Heart right ventricle (tissue), 16 donors: ENCODE results near the gene SNRNP25. TPM values are rescaled to one million over a fixed set of nuclear protein-coding genes. Genes with fewer than 3 reads are reported as not detected.
"Not testable (repeated sequence)": the region's sequence is repeated elsewhere in the genome, so short reads cannot be mapped to it uniquely, and the experiment has no call there.

Source experiments
- ATAC-seq, 8 donors: fragments of 200-7000 bp; cut with Tn5 transposase; one replicate each; pipeline ENCODE4 v1.9.1; 2020; ENCODE audit warnings: mild to moderate bottlenecking in 8 of 8, moderate library complexity in 8 of 8, moderate number of reproducible peaks in 1 of 8
- DNase-seq, 2 donors: peaks; one replicate each; pipeline ENCODE4 v3.0.0-alpha.2; 2020
- H3K27ac ChIP-seq, 10 donors: fragments of 200-600 bp; sonication (generic) in 2 of 10; one replicate each; pipeline versions ENCODE4 v1.5.0 to v1.8.0; 2020 to 2022; ENCODE audit warnings: mild to moderate bottlenecking in 3 of 10
- H3K27me3 ChIP-seq, 7 donors: fragments of 200-600 bp; one replicate each; pipeline ENCODE4 v1.8.0; 2021 to 2022; ENCODE audit warnings: mild to moderate bottlenecking in 2 of 7
- H3K36me3 ChIP-seq, 9 donors: fragments of 200-600 bp; sonication (generic) in 1 of 9; one replicate each; pipeline versions ENCODE4 v1.5.0 to v1.8.0; 2020 to 2022; ENCODE audit warnings: mild to moderate bottlenecking in 2 of 9
- H3K4me1 ChIP-seq, 9 donors: fragments of 200-600 bp; sonication (generic) in 1 of 9; one replicate each; pipeline versions ENCODE4 v1.5.0 to v1.8.0; 2020 to 2022; ENCODE audit warnings: mild to moderate bottlenecking in 4 of 9
- H3K4me3 ChIP-seq, 10 donors: fragments of 200-600 bp; sonication (generic) in 2 of 10; one replicate each; pipeline versions ENCODE4 v1.5.0 to v1.8.0; 2020 to 2022; ENCODE audit warnings: mild to moderate bottlenecking in 7 of 10, moderate library complexity in 2 of 10
- H3K9me3 ChIP-seq, 11 donors: fragments of 200-600 bp in 10 of 11; sonication (generic) in 2 of 11; one replicate each; pipeline versions ENCODE4 v1.5.0 to v1.8.0; 2013 to 2022; ENCODE audit warnings: mild to moderate bottlenecking in 2 of 11, control low read depth in 1 of 11, moderate library complexity in 1 of 11
- WGBS, 2 donors: extraction: QIAGEN DNeasy Blood & Tissue Kit; methylation state at CpG; one replicate each; pipeline ENCODE4 v1.1.7; 2013; ENCODE audit warnings: inconsistent platforms in 1 of 2; 5-methylcytosine and 5-hydroxymethylcytosine counted together
- intact Hi-C, 10 donors: fragments of 100-400 bp; cut with DNase I; formaldehyde crosslinking; loops; one replicate each; pipeline versions ENCODE4 v1.11.1 to v1.14.2; 2022
- long read RNA-seq, 3 donors: library from polyadenylated mRNA; unstranded; transcript quantifications; one replicate each; pipeline ENCODE4 v2.0.0, GENCODE V29; 2020 to 2021
- polyA plus RNA-seq, 2 donors: library from polyadenylated mRNA; stranded (reverse); fragments of 200-250 nt; gene quantifications; one replicate each; pipeline ENCODE4 v1.2.3, GENCODE V29; 2013
- total RNA-seq, 10 donors: library from RNA; stranded (reverse); fragmentation: NEBNext Ultra II Directional in 3 of 10; extraction: Animal tissue kit (Norgen Biotek cat#: 25700) in 3 of 10; gene quantifications; one replicate each; pipeline versions ENCODE4 v1.2.1 to v1.2.4, GENCODE V29; 2021 to 2023
- TF ChIP-seq, protein P1 (sequence below), 9 donors: fragments of 200-600 bp; sonication (generic) in 2 of 9; IDR thresholded peaks; one replicate each; pipeline versions ENCODE4 v1.5.0 to v1.8.0; 2021 to 2022; ENCODE audit warnings: antibody characterized with exemption in 9 of 9, mild to moderate bottlenecking in 5 of 9, moderate library complexity in 1 of 9
- donor health status: Arrhythmogenic right ventricular cardiomyopathy.
- donor health status: ischemic (EF 13 %, LVEDD 7.1; RV severe dilation, severe dysfunction).
- donor health status: healthy with polysubstance abuse.
- donor health status: DM: no; HTN: yes; CAD: no.
- donor health status: DM: no; HTN: no; CAD: no.
- donor health status: ischemic (EF 25% LVEDD 6.9; RV normal size, moderate dysfunction).
- donor health status: ischemic (EF 25% LVEDD 5.7; RV mildly dilated, moderate dysfunction).
- donor health status: healthy.
- donor health status: DM: yes; HTN: yes; CAD: no.
- donor health status: Ischemic cardiomyopathy.
- donor health status: ischemic (EF 35%, LVEDD 5.7; RV mildly dilated, moderate dysfunction).
- donor health status: nonischemic (EF 11% LVEDD 7.7; RV severe dilation, severe dysfunction).
- donor health status: DM: yes; HTN: yes; CAD: no.
- donor health status: PGD.
- donor health status: ischemic (EF 29% LVEDD 5.4; RV normal size, mild dysfunction).
- donor health status: nonischemic (EF 23%, LVEDD 6.1; RV moderate dilation, normal function).

The SNRNP25 gene
- total RNA-seq (10 to 100 TPM; 45.6 to 86.6 (median 56.6) TPM), polyA plus RNA-seq (100 to 1,000 TPM in 1 of 2 donors, 10 to 100 TPM in 1; 80.4 to 109 TPM)
- long read RNA-seq, donor 1, transcript SNRNP25-201 (5 exons, 1,905 nt), result major isoform, 72 of 75 reads
- long read RNA-seq, donor 1, partial matches to known transcripts, result 2 of 75 reads
- long read RNA-seq, donor 1, other reads (novel, unspliced or antisense), result 1 of 75 reads
- long read RNA-seq, donor 2, transcript SNRNP25-201 (5 exons, 1,905 nt), result major isoform, 79 of 82 reads
- long read RNA-seq, donor 2, partial matches to known transcripts, result 0 of 82 reads
- long read RNA-seq, donor 2, other reads (novel, unspliced or antisense), result 1 of 82 reads
- long read RNA-seq, donor 3, transcript SNRNP25-201 (5 exons, 1,905 nt), result major isoform, 25 of 25 reads
- long read RNA-seq, donor 3, partial matches to known transcripts, result 0 of 25 reads
- long read RNA-seq, donor 3, other reads (novel, unspliced or antisense), result 0 of 25 reads

- H3K27me3 ChIP-seq, result no peaks in the 10 kb centered on the region
- peak within 1 kb of the TSS; percentile 67 to 91 (median 82) for H3K4me3 ChIP-seq
- TF ChIP-seq, protein P1, sequence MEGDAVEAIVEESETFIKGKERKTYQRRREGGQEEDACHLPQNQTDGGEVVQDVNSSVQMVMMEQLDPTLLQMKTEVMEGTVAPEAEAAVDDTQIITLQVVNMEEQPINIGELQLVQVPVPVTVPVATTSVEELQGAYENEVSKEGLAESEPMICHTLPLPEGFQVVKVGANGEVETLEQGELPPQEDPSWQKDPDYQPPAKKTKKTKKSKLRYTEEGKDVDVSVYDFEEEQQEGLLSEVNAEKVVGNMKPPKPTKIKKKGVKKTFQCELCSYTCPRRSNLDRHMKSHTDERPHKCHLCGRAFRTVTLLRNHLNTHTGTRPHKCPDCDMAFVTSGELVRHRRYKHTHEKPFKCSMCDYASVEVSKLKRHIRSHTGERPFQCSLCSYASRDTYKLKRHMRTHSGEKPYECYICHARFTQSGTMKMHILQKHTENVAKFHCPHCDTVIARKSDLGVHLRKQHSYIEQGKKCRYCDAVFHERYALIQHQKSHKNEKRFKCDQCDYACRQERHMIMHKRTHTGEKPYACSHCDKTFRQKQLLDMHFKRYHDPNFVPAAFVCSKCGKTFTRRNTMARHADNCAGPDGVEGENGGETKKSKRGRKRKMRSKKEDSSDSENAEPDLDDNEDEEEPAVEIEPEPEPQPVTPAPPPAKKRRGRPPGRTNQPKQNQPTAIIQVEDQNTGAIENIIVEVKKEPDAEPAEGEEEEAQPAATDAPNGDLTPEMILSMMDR (IDR thresholded peaks at IDR 0.05), result no peak
- ATAC-seq (peak; percentile 94 to 98 (median 97)), DNase-seq (peak; percentile 99 to 100)
- 1% methylated on average over 88 to 91 of the region's 91 CpGs for WGBS, 2 donors
- peaks cover 0 to 29% (median 21%) of the 10 kb centered on the region in 9 donors for H3K4me1 ChIP-seq
- peak within 1 kb of the TSS; percentile 58 to 88 (median 80) for H3K27ac ChIP-seq
- H3K9me3 ChIP-seq, result no peaks in the 10 kb centered on the region
- intact Hi-C loops, result no loop called here
- peaks cover 0 to 61% (median 20%) of the 10 kb centered on the region in 9 donors for H3K36me3 ChIP-seq
Observed at GRCh38 chr16:53346-54236, at the start of gene SNRNP25, which contains the start of gene POLR3K. SNRNP25 (plus strand) TSS chr16:53828; CDS start chr16:54017, 189 bp downstream. POLR3K (minus strand) TSS chr16:53608; CDS start chr16:53586, 22 bp downstream.

DNA sequence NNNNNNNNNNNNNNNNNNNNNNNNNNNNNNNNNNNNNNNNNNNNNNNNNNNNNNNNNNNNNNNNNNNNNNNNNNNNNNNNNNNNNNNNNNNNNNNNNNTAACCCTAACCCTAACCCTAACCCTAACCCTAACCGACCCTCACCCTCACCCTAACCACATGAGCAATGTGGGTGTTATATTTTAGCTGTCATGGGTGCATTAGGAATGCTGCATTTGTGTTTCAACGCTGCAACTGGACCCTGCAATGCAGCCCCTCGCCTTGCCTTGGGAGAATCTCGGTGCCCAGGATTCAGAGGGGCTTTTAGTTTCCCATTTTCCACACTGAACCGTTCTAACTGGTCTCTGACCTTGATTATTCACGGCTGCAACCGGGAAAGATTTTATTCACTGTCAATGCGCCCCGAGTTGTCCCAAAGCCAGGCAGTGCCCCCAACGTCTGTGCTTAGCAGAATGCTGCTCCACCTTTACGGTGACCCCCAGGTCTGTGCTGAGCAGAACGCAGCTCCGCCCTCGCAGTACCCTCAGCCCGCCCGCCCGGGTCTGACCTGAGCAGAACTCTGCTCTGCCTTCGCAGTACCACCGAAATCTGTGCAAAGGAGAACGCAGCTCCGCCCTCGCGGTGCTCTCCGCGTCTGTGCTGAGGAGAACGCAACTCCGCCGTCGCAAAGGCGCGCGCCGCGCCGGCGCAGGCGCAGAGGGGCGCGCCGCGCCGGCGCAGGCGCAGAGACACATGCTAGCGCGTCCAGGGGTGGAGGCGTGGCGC is 43.5 kb upstream of the SNRNP25 start:
- intact Hi-C loops, result no loop called here
- Histone ChIP-seq H3K27me3 (no peaks in the 10 kb centered on the region), H3K4me1 (no peaks in the 10 kb centered on the region), H3K27ac (no peak overlapping the region), H3K9me3 (no peaks in the 10 kb centered on the region), H3K36me3 (no peaks in the 10 kb centered on the region), H3K4me3 (no peak overlapping the region)
- TF ChIP-seq, protein P1 (IDR thresholded peaks at IDR 0.05), result no peak
- DNase-seq (peak in 1 of 2 donors; percentile 31), ATAC-seq (peak; percentile 88 to 100 (median 95))
- 52 to 70% methylated on average over 42 to 48 of the region's 48 CpGs for WGBS, 2 donors

DNA sequence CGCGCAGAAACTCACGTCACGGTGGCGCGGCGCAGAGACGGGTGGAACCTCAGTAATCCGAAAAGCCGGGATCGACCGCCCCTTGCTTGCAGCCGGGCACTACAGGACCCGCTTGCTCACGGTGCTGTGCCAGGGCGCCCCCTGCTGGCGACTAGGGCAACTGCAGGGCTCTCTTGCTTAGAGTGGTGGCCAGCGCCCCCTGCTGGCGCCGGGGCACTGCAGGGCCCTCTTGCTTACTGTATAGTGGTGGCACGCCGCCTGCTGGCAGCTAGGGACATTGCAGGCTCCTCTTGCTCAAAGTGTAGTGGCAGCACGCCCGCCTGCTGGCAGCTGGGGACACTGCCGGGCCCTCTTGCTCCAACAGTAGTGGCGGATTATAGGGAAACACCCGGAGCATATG is 42.9 kb upstream of the SNRNP25 start:
- H3K27me3 ChIP-seq, H3K27ac ChIP-seq, intact Hi-C loops, H3K4me1 ChIP-seq, H3K4me3 ChIP-seq, H3K9me3 ChIP-seq, H3K36me3 ChIP-seq: not testable (repeated sequence)
- DNase-seq (peak; percentile 96 to 97), ATAC-seq (peak in 2 of 8 donors; percentile 8 to 46)
- TF ChIP-seq, protein P1 (IDR thresholded peaks at IDR 0.05), result peak in 8 of 9 donors; percentile 32 to 51 (median 37)
- 52 to 56% methylated on average over 9 to 14 of the region's 27 CpGs for WGBS, 2 donors

DNA sequence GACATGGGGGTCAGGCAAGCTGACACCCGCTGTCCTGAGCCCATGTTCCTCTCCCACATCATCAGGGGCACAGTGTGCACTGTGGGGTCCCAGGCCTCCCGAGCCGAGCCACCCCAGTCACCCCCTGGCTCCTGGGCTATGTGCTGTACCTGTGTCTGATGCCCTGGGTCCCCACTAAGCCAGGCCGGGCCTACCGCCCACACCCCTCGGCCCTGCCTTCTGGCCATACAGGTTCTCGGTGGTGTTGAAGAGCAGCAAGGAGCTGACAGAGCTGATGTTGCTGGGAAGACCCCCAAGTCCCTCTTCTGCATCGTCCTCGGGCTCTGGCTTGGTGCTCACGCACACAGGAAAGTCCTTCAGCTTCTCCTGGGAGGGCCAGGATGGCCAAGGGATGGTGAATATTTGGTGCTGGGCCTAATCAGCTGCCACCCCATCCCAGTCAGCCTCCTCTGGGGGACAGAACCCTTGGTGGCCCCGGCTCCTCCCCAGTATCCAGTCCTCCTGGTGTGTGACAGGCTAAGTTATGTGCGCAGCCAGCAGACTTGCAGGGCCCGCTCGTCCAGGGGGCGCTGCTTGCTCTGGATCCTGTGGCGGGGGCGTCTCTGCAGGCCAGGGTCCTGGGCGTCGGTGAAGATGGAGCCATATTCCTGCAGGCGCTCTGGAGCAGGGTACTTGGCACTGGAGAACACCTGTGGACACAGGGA is 36.4 kb upstream of the SNRNP25 start:
- ATAC-seq, DNase-seq, H3K4me1 ChIP-seq, H3K36me3 ChIP-seq, H3K27ac ChIP-seq, H3K9me3 ChIP-seq, H3K27me3 ChIP-seq, H3K4me3 ChIP-seq, intact Hi-C loops: not testable (repeated sequence)
- 90 to 96% methylated on average over 19 of the region's 20 CpGs for WGBS, 2 donors

DNA sequence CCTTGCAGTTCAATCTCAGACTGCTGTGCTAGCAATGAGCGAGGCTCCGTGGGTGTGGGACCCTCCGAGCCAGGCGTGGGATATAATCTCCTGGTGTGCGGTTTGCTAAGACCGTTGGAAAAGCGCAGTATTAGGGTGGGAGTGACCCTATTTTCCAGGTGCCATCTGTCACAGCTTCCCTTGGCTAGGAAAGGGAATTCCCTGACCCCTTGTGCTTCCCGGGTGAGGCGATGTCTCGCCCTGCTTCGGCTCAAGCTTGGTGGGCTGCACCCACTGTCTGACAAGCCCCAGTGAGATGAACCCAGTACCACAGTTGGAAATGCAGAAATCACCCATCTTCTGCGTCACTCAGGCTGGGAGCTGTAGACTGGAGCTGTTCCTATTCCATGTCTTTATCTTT is 32.7 kb upstream of the SNRNP25 start:
- intact Hi-C loops, DNase-seq, H3K36me3 ChIP-seq, H3K9me3 ChIP-seq, H3K27me3 ChIP-seq, H3K4me1 ChIP-seq, ATAC-seq, H3K27ac ChIP-seq, H3K4me3 ChIP-seq: not testable (repeated sequence)
- 87 to 90% methylated on average over 12 of the region's 12 CpGs for WGBS, 2 donors

GRCh38 chr16:24151-24550 is 29.5 kb upstream of the SNRNP25 start:
- H3K36me3 ChIP-seq, H3K4me1 ChIP-seq, H3K27me3 ChIP-seq, DNase-seq, H3K9me3 ChIP-seq, H3K27ac ChIP-seq, intact Hi-C loops, H3K4me3 ChIP-seq: not testable (repeated sequence)
- ATAC-seq, result peak in 1 of 8 donors; percentile 63
- 83 to 90% methylated on average over 12 to 15 of the region's 22 CpGs for WGBS, 2 donors

GRCh38 chr16:25926-26348 is 27.7 kb upstream of the SNRNP25 start:
- intact Hi-C loops, H3K4me3 ChIP-seq, H3K27ac ChIP-seq, H3K27me3 ChIP-seq, H3K9me3 ChIP-seq, DNase-seq, ATAC-seq, H3K4me1 ChIP-seq, H3K36me3 ChIP-seq: not testable (repeated sequence)
- WGBS, 2 donors, result 44 to 53% methylated on average over 2 of the region's 5 CpGs
